Measurements from ENCODE around the gene SGCG. TPM values are rescaled to one million over a fixed set of nuclear protein-coding genes. Genes with fewer than 3 reads are reported as not detected.
"Not testable (repeated sequence)": the region's sequence is repeated elsewhere in the genome, so short reads cannot be mapped to it uniquely, and the experiment has no call there.

The SGCG gene
- total RNA-seq, 1 donor from 2014 or later, result not detected

DNA sequence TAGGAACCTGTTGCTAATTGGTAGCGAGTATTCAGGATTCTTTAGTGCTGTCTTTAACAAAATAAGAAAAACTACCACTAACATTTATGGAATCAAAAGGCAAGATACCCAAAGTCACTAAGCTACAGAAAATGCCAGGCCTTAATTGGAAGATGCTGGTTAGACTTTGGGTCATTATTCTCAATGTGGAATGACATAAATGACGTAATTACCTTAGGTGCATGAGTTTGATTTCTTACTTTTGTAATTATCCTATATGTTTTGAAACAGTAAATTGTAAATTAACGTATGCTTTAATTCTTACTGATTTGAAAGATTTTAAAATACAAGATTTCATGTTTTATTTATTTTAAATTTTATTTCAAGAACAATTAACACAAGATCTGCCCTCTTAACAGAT lies 25.0 kb downstream of the SGCG start:
- no peak for DNase-seq (ENCODE audit: extremely low read depth, low read depth, low spot score)

DNA sequence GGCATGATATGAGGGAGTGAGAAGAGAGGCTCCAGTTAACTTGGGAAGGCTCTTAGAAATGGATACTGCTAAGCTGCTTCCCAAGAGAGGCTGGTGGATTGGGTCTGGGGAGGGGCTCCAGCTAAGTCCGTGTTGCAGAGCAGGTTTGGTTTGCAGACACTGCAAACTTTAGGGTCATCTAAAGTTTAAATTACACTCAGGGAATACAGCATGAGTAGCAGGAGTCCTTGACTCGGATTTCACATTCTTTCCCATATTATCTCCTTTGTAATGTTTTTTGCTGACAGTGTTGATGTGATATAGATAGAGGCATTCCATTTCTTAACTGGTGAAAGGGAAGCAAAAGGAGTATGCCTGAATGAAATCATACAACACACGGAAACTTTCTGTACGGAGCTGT lies 31.9 kb downstream of the SGCG start:
- no peak for DNase-seq (ENCODE audit: extremely low read depth, low read depth, low spot score)

GRCh38 chr13:23231241-23231640 lies 50.5 kb downstream of the SGCG start:
- no peak for DNase-seq (ENCODE audit: extremely low read depth, low read depth, low spot score)

DNA sequence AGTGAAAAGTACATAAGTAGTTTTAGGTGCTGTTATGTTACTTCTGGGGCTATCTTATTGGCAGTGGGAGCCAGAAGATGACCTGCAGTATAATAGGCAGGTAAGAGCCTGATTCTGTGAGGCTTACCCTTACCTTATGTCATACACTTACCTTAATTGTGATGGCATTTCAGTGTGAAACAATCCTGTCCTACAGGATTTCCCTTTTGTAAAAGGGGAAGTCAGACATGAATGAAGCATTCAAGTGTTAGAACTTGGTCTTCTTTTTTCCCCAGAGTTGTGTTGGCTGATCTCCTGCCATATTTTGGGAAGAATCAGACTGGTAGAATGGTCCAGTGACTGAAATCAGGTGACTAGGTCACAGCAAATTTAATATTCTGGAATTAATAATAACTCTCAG lies 55.2 kb downstream of the SGCG start:
- DNase-seq (ENCODE audit: extremely low read depth, low read depth, low spot score), result no peak

DNA sequence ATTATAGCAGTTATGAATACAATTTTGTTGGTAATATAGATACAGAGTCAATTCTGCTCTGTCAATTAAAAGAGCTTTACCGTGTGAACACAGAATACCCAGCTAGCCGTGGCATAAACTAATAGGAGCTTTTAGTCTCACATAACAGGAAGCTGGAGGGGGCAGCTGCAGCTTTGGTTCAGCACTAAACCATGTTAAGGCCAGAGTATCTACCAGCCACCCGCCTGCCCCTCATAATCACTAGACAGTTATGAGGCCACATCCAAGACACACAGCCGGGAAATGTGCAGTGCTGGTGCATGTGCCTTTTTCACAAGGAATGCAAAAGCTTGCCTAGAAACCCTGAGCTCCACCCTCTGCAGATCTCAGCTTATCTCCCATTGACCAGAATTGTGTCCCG lies 62.3 kb downstream of the SGCG start:
- DNase-seq (ENCODE audit: extremely low read depth, low read depth, low spot score), result no peak

DNA sequence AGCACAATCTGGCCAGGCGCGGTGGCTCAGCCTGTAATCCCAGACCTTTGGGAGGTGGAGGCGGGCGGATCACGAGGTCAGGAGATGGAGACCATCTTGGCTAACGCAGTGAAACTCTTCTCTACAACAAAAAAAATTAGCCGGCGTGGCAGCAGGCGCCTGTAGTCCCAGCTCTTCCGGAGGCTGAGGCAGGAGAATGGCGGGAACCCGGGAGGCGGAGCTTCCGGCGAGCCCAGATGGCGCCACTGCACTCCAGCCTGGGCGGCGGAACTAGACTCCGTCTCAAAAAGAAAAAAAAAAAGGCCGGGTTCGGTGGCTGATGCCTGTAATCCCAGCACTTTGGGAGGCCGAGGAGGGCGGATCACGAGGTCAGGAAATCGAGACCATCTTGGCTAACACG lies 67.6 kb downstream of the SGCG start:
- DNase-seq (ENCODE audit: extremely low read depth, low read depth, low spot score), result not testable (repeated sequence)

GRCh38 chr13:23254506-23254905 lies 73.7 kb downstream of the SGCG start:
- DNase-seq (ENCODE audit: extremely low read depth, low read depth, low spot score), result no peak

DNA sequence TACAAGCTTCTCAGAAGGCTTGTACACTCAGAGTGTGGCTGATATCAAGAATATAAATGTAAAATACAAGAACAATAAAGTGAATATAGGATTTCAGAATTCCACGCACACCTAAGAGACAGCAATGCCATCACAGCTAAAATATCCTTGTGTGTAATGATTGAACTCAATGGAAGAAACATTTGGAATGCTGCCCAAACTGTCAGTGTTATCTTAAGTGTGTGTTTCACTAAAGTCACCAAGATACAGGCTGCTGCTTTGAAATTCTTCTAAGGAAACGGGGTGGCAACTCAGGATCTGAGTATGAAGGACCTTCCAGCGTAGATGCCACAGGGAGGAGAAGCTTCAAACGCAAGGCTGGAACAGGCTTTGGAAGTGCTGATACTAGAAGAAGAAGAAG lies 86.8 kb downstream of the SGCG start:
- DNase-seq (ENCODE audit: extremely low read depth, low read depth, low spot score), result no peak

DNA sequence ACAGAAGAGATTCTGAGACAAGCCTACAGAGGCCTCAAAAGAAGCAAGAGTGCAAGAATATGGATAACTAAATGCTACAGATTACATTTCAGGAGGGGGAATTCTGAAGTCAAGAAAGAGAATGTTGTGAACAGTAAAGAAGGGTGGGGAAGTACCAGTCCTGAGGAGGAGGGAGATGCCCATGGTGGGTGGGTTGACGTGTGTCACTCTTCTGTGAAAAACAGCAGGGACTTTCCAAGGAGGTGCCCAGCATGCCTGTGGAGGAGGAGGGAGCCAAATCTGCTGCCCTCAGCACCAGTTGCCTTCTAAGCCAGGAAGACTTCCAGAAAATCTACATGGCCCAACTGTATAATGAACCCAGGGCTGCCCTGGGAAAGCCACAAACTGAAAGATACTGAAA lies 87.7 kb downstream of the SGCG start:
- no peak for DNase-seq (ENCODE audit: extremely low read depth, low read depth, low spot score)

DNA sequence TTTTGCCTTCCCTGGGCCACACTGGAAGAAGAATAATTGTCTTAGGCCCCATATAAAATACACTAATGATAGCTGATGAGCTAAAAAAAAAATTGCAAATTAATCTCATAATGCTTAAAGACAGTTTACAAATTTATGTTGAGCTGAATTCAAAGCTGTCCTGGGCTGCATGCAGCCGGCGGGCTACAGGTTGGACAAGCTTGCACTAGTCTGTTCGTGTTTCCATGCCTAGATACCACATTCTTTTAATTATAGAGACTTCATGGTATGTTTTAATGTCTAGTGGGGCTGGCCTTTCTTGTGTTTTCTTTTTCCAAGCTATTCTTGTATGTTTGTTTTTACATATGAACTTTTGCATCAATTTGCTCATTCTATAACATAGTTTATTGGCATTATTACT lies 90.6 kb downstream of the SGCG start:
- no peak for DNase-seq (ENCODE audit: extremely low read depth, low read depth, low spot score)

GRCh38 chr13:23273498-23273897 lies 92.7 kb downstream of the SGCG start:
- no peak for DNase-seq (ENCODE audit: extremely low read depth, low read depth, low spot score)

- DNase-seq (ENCODE audit: extremely low read depth, low read depth, low spot score), result no peak
Measured at GRCh38 chr13:23279321-23279720, 98.5 kb downstream of the SGCG start.

DNA sequence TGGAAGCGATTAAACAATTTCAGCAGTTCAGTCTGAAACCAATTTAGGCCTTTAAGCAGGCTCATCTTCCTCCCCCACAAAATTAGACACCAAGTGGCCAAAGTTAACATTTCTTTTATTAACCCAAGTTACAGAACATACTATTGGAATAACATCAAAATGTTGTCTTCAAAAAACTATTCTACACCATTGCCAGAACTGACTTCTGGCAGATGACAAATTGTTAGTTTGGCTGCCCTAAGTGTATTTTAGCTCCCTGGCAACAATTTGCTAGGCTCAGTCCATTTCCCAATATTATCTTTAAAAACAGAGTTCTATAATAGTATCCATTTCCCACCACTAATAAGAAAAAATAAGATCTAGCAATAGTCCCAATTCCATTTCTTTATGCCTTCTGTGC lies 107.8 kb downstream of the SGCG start:
- DNase-seq (ENCODE audit: extremely low read depth, low read depth, low spot score), result no peak

- DNase-seq (ENCODE audit: extremely low read depth, low read depth, low spot score), result no peak
Measured at GRCh38 chr13:23288995-23289394, 108.2 kb downstream of the SGCG start.

- no peak for DNase-seq (ENCODE audit: extremely low read depth, low read depth, low spot score)
Measured at GRCh38 chr13:23289917-23290357, 109.2 kb downstream of the SGCG start.

DNA sequence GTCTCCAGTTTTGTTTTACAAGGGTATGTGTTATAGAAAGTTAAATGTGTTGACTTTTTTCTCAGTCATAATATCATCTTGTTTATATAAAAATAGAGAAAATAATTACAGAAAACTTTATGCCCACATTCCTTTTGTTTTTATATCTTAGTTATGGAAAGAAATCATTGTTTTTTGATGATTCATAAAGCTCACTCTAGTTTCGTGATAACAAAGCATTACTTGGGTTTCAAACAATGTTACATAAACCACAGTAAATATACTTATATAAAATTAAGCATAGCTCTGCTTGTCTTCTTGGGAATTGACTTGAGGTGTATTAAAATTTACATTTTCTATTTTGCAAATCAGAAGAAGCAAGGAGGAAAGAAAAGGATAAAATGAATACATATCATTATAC lies 111.8 kb downstream of the SGCG start:
- no peak for DNase-seq (ENCODE audit: extremely low read depth, low read depth, low spot score)

GRCh38 chr13:23314837-23315236 lies 134.1 kb downstream of the SGCG start:
- DNase-seq (ENCODE audit: extremely low read depth, low read depth, low spot score), result not testable (repeated sequence)

- DNase-seq (ENCODE audit: extremely low read depth, low read depth, low spot score), result no peak
Measured at GRCh38 chr13:23319883-23320224, 139.1 kb downstream of the SGCG start.

DNA sequence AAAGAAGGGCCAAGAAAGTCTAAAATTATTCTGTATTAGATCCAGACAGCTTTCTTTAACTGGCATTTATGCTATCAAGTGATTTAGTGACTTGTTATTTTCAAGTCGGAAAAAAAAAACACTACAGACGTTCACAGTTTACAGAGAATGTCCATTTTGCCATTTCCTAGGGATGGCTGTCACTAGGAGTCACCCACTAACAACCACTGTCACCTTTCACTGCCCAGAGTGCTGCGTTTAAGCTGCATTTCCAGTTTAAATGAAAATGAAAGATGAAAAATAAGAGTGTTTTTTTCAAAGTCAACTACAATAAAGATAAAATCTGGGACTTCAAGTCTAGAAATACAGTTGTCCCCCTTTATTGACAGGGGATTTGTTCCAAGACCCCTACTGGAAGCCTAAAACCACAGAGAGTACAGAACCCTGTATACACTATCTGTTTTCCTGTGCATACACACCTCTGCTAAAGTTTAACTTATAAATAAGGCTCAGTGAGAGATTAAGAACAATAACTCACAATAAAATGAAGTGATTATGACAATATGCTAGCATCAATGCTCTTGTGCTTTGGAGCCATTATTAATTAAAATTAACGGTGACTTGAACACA lies 140.3 kb downstream of the SGCG start:
- DNase-seq (ENCODE audit: extremely low read depth, low read depth, low spot score), result no peak

DNA sequence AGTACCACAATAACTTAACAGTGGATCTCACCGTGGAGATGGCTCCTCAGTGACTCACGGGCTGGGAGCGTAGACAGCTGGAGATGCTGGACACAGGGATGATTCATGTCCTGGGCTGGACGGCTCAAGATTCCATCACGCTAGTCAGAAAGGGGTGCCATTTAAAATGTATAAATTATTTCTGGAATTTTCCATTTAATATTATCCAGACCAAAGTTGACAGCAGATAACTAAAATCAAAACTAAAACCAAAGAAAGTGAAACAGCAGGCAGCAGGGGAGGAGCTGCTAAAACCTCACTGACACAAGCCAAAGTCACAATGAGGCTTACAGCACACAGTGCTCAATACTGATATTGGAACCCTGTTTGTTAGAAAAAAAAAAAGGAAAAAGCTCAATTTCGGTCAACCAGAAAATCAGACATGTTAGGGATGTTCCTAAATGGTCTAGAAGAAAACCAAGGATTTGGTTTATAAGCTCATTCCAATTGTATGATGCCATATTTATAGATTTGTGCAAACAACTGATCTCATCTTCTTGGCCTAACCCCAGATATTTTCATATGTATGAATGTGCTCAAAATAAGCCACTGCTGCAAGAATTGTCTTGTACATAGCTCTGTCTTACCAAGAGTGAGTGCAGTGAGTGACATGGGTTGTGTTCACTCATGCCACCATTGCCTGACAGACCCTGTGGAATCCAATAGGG lies 140.9 kb downstream of the SGCG start:
- peak; percentile 85 for DNase-seq (ENCODE audit: extremely low read depth, low read depth, low spot score)

- no peak for DNase-seq (ENCODE audit: extremely low read depth, low read depth, low spot score)
Measured at GRCh38 chr13:23322353-23323336, 141.9 kb downstream of the SGCG start.

Measured in glomerular endothelial cell (primary cell).